DMS53 treated with DMSO at 0.1 percent for 48 hours (cell line): Measurements from ENCODE around the gene ERC2.

ENCODE experiments used
- DNase-seq: peaks from one replicate; lab custom pipeline; 2025; ENCODE audit not compliant: unreplicated experiment; lab: John Stamatoyannopoulos, UW

Gene ERC2

DNA sequence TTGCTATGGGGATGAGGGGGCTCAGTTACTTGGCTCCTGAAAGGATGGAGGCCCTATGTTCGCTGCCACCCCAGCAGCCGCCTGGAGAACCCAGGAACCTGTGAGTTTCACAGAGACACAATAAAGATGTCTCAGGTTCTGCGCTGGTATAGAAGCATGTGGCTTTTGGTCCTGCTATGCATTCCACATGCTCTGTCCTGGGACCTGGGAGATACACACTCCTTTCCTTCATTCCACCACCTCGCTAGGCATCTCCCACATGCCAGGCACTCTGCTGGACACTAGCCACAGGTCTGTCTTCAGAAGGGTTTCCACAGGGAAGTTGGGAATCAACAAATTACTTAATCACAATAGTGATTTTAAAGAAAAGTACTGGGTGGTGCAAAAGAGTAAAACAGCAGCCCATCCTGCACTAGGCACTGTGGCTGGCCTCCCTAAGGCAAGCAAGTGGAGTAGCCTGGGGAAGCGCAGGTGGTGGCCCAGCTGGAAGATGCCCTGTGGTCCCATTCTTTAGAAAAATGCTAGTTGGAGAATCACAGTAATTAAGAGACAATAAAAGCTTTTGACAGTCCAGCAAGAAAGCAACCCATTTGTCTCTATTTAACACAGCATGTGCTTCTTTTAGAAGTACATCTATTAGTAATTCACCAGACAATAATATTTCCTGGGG is 572.2 kb downstream of the ERC2 start:
- DNase-seq, result no peak

DNA sequence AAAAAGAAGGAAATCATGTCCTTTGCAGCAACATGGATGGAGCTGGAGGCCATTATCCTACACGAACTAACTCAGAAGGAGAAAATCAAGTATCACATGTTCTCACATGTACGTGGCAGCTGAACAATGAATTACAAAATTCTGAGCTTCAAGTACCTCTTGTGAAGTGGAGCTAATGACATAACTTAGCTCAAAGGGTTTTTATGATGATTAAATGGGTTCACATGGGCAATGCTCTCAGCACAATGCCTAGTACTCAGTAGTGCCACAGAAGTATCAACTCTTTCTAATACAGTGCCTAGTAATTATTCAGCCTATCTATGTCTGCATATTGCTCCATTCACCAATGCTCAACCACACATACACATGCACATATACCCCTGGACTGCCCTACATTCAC is 573.7 kb downstream of the ERC2 start:
- DNase-seq, result no peak

DNA sequence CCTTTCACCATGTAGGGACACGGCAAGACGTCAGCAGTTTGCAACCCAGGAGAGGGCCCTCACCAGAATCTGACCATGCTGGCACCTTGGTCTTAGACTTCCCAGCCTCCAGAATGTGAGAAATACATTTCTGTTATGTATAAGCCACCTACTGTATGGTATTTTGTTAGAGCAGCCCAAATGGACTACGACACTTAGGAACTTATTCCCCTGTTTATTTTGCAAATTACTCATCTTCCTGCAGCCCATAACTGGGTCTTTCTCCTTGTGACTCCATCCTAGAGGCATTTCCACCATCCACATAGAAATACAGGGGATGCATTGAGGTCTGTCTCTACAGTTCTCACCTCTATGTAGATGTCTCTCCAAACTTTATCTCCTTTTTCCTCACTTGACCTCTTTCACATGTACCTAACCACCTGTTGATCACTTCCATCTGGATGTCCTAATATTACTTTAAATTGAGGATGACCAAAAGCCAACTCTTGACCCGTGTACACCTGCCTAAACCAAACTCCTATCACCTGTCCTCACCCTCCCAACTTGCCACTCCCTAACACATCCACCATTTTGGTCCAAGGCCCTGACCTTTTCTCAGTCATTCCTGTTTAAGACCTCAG is 575.1 kb downstream of the ERC2 start:
- DNase-seq, result no peak

DNA sequence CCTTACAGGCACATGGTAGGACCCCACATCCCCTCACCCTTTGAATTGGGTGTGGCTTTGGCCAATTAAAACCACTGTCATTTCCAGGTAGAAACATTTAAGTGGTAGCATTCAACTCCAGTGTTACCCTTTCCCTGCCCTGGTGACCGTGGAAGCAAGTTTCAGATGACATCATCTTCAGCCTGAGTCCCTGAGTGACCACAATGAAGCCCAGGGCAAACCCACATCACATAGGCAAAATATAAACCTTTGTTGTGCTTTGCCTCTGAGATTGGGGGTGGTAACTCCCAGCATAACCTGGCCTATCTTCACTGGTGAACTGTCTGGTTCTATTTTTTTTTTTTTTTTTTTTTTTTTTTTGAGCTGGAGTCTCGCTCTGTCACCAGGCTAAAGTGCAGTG is 577.2 kb downstream of the ERC2 start:
- DNase-seq, result no peak

DNA sequence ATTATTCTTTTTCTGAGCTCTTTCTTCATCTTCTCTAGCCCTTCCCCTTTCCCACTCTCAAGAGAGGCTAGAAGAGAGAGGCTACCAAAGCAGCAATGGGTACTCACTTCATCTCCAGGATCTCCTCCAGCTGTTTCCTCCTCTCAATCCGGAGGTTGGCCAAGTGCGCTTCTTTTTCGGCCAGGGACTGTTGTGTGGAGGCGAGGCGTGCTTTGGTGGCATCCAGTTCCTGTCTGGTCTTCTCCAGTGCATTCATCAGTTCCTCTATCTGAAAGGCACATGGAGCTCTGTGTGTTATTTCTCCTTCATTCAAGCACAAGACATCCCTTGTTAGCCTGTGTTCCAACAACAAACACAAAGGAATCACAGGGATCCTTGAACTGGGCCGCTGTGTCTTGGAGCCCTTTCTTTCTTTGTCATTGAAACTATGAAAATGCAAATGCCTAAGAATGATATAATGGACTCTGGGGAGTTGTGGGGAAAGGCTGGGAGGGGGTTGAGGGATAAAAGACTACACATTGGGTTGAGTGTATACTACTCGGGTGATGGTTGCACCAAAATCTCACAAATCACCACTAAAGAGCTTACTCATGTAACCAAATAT is 579.9 kb downstream of the ERC2 start:
- no peak for DNase-seq

DNA sequence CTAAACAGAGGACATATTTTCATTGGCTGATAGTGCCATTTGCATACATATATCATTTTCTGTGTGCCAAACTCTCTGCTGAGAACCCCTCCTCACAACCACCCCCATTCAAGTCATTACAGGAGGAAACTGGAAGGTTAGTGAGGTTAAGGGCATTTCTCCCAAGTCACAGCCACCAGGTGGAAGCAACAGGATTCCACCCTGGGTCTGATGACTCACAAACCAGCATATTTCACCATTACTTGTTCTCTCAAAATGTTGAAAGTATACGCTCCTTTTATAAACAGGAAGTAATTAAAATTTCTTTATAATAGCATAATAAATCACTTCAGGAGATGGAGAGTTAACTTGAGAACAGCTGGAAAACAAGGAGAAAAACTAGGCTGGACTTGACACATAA is 582.5 kb downstream of the ERC2 start:
- DNase-seq, result no peak

DNA sequence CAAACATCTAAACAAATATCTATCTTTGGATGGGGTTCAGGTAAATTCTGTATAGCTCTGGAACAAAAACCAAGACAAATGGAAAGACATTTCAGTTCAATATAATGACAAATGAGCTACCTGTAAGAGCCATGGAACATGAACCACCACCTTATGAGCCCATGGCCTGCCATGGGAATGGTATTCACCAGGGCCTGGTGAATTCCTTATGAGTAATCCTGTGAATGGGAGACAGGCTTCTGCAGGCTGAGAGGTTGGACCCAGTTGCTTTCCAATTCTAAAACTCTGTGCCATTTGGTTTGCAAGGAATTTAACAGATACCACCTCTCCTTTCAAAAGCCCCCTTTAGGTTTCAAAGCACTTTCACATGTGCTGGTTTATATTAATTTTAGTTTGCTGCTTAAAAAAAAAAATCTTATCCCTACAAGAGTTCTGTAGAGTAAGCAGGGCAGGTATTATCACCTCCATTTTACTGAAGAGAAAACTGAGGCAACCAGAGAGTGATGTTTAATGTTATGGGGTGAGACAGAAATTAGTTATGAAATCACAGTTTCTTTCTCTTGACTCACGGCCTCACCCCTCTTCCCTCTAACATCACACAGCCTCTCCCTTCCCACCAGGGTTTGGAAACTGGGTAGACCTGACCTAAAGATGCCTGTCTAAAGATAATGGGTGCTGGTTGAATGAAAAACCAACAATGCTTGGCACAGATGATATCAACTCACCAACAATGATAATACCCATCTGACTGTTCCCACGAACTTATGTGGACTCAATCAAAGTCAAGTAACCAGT is 583.6 kb downstream of the ERC2 start:
- DNase-seq, result no peak

DNA sequence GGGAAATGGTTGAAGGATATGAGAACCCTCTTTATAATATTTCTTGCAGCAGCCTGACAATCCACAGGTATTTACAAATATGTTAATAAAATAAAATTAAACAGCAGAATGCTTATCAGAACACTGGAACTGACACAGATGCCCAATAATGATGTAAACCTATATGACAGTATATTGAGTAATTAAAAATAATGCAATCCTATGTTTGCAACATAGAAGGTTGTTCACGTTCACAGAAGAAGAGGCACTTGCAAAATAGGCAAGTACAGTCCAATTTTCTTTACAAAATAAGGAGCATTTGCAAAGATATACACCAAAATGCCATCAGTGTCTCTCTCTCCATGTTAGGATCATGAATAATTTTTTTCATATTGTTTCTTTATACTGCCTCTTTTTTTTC is 584.2 kb downstream of the ERC2 start:
- DNase-seq, result no peak

DNA sequence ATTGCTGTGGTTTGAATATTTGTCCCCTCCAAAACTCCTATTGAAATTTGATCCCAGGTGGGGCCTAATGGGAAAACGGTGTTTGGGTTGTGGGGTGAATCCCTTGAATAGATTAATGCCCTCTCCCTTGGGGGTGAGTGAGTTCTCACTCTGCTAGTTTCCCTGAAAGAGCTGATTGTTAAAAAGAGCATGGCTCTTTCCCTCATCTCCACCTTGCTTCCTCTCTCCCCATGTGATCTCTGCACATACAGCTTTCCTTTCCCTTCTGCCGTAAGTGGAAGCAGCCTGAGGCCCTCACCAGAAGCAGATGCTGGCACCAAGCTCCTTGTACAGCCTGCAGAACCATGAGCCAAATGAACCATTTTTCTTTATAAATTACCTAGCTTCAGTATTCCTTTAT is 586.3 kb downstream of the ERC2 start:
- DNase-seq, result no peak

DNA sequence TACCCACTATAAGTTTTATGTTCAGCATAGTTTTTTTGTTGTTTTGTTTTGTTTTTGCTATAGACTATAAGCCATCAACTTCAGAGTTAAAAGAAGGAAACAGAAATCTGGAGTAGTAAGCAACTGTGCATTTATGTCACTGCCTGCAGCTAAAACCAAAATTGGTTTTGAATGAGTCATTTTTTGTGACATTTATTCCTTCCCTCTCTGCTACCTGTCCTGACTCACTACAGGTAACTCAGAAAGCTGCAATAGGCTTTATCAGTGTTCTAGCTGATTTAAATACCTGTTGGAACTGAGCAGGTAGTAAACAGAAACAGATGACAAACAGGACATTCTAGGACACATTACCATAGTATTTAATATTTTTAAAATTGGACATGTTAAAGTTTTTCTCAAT is 587.9 kb downstream of the ERC2 start:
- DNase-seq, result no peak

DNA sequence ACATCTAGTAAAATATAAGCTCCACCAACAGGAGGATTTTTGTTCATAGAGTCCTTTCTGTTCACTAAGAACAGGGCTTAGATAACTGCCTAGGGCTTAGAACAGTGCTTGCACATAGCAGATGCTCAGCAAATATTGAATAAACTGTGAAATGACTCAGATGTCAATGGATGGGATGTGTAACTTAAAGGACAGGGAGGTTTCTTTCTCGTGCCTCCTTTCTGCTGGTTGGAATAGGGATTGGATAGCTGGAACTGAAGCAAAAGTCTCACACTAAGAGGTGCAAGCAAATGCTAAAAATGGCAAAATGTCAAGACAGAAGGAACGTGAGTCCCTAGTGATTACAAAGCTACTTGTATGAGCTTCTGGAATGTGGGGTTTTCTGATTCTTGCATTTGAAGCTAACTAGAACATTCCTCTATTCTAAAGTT is 588.4 kb downstream of the ERC2 start:
- DNase-seq, result no peak

DNA sequence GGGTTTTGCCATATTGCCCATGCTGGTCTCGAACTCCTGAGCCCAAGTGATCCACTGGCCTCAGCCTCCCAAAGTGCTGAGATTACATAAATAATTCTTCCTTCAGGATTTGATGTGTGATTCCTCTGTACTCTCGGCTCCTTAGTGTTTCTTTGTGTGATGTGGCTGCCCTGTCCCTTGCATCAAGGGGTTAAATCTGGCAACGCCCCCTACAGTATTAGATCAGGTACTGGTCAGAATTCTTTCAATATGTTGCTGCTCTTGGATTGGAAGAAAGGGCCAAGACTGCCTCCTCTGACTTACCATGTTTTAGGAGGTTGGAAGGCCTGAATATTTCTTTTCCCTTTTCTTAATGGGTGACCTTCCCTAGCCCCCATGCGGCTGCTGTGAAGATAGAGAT is 590.6 kb downstream of the ERC2 start:
- DNase-seq, result no peak

DNA sequence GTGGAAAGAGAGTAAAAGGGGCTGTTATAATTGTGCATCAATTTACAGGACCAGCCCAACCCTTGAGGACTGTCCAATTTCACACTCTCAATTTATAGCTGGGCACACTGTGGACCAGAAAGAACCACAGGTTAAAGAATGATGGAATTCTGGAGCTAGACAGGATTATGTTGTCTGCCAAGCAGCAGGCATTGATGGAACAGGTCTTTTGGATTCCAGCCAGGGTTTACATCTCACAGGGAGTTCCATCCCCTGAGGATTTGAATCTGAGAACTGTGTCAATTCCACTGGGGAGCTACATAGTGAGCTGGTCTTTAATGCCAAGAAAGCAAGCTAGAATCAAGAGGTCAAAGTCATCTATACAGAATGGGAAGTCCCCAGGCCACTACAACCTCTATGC is 591.7 kb downstream of the ERC2 start:
- DNase-seq, result no peak

DNA sequence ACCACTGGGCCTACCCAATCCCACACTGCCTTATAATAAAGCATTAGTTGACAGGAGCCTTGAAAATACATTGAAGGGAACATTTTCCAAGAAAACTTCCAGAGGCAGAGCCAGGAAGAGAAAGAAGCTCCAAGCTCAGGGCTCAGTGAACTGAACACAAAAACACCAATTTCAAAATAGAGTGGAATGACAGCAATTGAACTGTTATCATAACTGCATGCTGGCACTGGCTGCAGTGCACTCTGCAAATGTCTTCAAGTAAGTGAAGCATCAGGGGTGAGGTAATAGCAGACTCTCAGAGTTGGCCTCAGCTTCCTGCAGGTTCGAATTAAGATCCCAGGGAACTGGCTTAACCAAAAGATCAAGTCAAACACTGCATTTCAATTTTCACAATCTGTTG is 593.2 kb downstream of the ERC2 start:
- no peak for DNase-seq

DNA sequence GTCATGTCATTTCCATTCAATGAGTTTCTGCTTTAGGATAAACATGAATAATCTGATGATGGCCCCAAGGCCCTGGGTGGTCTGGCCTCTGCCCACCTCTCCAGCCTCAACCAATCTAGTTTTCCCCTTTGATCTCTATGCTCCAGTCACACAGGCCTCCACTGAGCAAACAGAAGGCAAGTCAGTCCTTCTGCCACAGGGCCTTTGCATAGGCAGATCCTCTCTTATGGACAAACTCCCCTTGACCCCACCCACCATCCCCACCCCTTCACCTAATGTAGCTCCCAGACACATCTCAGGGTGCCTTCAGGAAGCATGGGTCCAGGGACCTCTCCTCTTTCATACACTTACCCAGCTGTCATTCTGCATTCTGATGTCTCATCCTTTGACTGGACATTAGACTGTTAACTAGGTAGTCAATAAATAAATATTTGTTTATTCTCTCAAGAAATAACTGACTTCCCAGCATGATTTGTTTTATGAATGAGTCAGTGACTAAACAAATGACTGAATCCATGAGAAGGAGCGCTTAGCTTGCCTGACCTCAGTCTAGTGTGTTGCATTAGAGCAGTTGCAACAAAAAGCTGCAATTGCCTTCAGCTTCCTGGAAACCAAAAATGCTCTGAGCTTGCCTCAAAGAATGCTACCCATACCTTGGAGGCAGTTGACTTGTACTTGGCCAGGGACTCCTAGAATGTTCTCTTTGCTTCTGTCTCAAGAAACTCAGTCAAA is 594.6 kb downstream of the ERC2 start:
- peak; percentile 59 for DNase-seq

DNA sequence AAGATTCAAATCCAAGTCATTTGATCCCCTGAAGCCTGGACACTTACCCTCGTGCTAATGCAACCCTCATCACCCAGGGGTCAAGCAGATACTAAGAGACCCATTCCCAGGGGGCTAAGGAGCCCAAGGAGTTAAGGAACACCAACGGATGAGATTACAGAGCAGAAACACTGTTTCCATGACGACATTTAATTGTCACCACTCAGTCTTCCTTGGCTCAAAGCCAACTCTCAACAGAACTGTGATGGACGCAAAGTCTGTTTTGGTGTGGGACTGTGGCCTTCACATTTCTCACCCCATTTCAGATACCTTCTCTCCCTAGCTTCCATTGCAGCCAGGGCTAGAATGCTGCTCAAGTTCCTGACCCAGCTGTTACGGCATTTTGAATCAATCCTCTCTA is 597.7 kb downstream of the ERC2 start:
- no peak for DNase-seq

DNA sequence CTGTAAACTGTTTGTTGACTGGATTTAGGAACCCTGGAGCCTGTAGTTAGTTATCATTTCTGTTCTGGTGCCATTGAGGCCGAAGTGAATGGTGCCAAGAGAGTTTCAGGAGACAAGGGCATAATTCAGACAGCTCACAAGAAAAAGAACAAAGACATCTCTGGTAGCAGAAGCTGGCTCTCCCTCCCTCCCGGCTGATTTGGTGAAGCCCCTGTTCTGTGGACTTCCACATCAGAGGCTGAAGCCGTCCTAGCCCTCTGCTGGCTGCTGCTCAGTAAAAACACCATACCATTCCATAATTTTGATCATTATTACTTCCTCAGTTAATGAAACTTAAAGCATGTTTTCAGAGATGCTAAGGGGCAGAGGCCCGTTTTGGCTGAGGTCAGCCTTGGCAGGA is 599.9 kb downstream of the ERC2 start:
- DNase-seq, result no peak

DNA sequence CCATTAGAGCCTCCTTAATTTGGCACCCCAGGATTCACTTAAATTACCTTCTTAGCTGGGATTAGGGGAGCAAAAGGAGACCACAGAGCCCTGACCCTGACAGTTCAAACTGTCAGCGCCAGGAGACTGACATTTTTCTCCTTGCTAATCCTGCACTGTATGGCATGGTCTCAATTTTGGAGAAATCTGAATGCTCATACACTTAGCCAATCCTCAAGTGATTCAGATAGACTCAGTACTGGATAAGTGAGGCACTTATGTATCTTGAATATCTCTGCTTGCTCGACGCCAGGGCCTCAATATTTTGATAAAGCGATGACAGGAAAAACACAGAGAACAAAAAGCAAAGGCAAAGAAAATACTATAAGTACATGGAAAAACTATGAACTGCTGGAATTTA is 605.2 kb downstream of the ERC2 start:
- no peak for DNase-seq

DNA sequence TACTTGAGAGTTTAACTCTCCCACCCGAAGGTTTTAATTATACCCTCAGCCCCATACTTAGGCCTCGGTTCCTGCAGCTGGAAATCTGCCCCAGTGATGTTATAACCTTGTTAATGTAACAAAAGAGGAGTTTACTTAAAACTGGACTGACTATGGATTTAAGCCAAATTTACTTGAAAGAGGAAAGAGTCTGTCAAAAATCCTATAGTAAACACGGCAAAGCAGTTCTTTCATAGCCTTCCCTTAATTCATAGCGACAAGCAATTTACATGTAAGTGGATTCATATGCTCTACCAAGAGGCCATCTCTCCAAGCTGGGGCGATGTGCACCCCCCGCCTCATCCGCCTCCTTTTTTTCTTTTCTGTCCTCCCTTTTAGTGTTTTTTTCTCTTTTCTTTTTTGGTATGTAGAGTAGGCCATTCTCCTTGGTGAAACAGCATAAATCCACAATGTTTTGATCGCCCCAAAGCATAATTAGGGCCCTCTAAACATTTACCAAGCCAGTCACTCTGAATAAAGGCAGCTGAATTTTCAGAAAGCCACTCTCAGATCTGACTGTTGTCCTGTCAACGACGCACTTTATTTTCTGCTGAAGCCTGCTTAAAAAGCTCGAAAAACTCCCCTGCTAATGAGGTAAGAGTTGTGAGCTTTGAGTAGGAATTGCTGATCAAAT is 608.1 kb downstream of the ERC2 start:
- no peak for DNase-seq

DNA sequence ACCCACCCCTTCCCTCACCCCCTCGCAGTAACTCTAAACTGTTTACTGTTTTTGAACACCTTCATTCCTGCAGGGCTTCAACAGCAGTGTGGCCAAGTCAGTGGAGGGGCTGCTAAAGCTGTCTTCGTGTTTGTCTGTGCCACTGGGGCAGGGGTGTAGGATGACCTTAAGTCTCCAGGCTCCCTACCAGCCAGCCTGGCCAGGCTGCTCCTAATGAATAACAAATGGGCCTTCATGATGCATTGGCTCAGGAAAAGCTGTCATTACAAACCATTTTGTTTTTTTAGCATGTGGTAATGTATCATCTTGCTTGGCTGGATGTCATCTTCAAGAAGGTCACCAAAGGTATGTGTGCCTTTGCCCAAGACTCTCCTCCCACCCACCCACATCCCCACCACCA is 609.0 kb downstream of the ERC2 start:
- no peak for DNase-seq

DNA sequence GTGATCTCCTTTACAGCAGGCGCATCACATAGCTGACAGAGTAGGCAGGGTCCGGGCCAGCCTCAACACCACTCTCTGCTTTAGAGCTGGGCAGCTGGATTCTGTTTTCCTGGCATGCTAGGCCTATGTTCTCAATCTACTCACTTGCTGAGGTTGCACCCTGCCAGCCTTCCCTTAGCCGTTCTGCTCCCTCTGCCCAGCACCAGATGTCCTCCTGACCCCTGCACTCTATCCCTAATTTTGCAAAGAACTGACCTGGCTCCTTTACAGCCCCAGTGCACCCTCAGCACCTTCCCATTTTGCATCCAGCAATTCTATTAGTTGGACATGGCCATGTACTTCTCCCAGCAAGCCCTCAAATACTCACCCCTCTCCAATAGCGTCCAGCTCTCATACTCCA is 609.5 kb downstream of the ERC2 start:
- no peak for DNase-seq
